NCI-H2081 treated with DMSO at 0.1 percent for 48 hours (cell line): ENCODE results near the gene RMND5B.
"Not testable (repeated sequence)": the region's sequence is repeated elsewhere in the genome, so short reads cannot be mapped to it uniquely, and the experiment has no call there.

Experiments
- DNase-seq: peaks from one replicate; lab custom pipeline; 2025; lab: John Stamatoyannopoulos, UW

Gene RMND5B

DNA sequence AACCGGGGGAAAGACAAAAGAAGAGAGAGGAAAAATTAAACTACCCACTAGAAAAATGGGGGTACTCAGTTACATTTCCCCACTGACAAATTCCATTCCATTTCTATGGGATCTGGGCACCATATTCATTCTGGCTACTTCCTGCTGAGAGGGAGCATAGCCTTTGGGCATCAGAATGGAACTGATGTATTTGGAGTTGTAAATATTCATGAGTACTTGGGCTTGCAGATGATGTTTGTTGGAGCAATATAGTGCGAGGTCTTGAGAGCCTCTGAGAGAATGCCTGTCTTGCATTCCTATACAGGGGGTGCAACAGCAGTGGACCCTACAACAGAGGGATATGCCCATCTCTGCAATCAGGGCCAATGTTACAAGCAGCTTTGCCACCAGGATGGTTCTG is 39.6 kb downstream of the RMND5B start:
- DNase-seq, result no peak

- DNase-seq, result no peak
Measured at GRCh38 chr5:178174456-178174855, 43.6 kb downstream of the RMND5B start.

GRCh38 chr5:178176791-178177190 is 46.0 kb downstream of the RMND5B start:
- no peak for DNase-seq

- DNase-seq, result no peak
Measured at GRCh38 chr5:178177569-178177968, 46.8 kb downstream of the RMND5B start.

GRCh38 chr5:178180141-178180863 is 49.5 kb downstream of the RMND5B start:
- no peak for DNase-seq

DNA sequence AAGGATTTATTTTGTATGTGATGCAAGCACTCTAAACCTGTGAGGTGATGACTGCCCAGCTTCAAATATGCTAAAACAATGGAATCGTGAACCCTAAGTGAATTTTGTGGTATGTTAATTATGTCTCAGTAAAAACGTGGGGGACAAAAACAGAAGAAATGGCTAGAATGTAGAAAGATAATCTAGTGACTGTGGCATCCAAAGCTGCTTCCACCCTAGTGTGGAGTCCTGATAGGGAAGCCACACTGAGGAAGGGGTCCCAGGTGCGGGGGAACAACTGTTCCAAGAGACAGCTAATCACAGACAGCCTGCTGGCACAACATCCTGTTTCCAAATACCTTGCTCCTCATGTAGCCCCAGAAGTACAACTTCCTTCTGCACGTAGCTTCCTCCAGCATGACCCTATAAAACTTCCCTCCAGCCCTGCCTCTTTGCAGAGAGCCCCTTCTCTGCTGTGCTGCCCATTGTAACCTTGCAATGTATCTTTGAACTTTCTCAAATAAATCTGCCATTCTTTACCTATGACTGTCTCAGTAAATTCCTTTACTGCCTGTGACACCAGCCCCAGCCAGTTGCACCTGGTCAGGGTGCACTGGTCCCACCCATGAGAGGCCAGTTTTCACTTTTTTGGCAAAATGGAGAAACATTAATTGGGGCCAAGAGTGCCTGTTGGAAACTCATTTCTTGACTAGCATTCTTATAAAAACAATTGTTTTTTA is 51.5 kb downstream of the RMND5B start:
- no peak for DNase-seq

GRCh38 chr5:178186427-178186826 is 55.6 kb downstream of the RMND5B start:
- no peak for DNase-seq

GRCh38 chr5:178187014-178187413 is 56.2 kb downstream of the RMND5B start, which contains the start of gene GMCL2:
TSS of gene GMCL2 (minus strand) at chr5:178187371. CDS start at chr5:178187299, 72 bp downstream.
- no peak for DNase-seq

DNA sequence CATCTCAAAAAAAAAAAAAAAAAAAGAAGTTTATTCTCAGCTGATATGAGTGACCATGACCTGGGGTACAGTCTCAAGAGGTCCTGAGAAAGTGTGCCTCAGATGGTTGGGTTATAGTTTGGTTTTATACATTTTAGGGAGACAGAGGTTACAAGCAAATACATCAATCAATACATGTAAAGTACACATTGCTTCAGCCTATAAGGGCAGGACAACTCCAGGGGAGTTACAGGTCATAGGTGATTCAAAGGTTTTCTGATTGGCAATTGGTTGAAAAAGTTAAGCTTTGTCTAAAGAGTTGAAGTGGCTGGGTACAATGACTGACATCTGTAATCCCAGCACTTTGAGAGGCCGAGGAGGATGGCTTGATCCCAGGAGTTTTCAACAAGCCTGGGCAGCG is 58.6 kb downstream of the RMND5B start:
- DNase-seq, result no peak

DNA sequence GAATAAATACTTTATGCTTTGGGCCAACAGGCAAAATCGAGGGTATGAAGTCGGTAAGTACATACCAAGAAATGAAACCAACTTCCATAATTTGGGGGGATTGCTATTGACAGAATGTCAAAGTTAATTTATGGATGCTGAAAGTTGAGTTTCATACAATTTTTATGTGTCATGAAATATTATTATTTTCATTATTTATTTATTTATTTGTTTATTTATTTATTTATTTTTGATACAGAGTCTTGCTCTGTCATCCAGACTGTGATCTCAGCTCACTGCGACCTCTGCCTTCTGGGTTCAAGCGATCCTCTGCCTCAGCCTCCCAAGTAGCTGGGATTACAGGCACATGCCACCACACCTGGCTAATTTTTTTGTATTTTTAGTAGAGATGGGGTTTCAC is 60.8 kb downstream of the RMND5B start:
- DNase-seq, result no peak

- DNase-seq, result no peak
Measured at GRCh38 chr5:178192244-178192643, 61.4 kb downstream of the RMND5B start.

- DNase-seq, result no peak
Measured at GRCh38 chr5:178192787-178193186, 62.0 kb downstream of the RMND5B start.

DNA sequence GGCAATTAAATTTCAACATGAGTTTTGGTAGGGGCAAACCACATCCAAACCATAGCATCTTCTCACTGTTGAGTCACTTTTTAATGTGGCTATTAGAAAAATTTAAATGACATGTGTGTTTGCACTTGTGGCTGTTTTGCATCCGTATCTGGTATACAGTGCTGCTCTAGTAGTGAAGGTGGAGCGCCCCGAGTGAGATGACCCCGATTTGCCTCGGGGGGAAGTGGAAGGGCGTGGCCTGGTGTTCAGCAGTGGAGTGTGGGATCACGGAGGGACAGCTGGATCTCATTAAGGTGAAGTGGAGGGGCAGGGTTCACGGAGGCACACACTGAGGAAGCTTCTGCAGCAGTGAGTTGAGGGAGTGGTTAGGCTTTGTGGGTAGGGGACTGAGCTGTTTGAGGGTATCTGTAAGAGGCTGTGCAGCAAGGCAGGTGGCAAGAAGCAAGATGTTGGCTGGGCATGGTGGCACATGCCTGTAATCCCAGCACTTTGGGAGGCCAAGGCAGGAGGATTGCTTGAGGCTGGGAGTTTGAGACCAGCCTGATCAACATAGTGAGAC is 62.5 kb downstream of the RMND5B start:
- no peak for DNase-seq

DNA sequence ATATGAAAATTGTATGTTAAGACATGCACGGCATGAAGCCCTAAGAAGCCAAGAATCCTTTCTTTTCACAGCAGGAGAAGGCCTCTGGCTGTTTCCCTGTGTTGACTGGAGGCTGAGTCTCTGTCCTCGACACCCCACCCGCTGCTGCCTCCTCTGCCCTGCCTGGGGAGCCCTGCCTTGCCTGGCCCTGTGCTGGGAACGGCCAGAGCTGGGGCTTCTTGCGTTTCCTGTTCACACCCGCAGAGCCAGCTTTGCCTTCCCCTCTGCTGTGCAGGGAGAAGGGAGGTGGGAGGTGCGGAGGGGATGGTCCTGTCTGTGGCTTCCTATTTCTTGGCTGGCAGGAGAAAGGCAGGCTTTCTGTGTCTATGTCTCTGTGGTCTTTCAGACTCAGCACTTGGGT is 63.2 kb downstream of the RMND5B start:
- no peak for DNase-seq

GRCh38 chr5:178196281-178196812 is 65.5 kb downstream of the RMND5B start:
- DNase-seq, result no peak

GRCh38 chr5:178196986-178197385 is 66.2 kb downstream of the RMND5B start:
- no peak for DNase-seq

GRCh38 chr5:178198151-178198550 is 67.3 kb downstream of the RMND5B start:
- DNase-seq, result not testable (repeated sequence)

DNA sequence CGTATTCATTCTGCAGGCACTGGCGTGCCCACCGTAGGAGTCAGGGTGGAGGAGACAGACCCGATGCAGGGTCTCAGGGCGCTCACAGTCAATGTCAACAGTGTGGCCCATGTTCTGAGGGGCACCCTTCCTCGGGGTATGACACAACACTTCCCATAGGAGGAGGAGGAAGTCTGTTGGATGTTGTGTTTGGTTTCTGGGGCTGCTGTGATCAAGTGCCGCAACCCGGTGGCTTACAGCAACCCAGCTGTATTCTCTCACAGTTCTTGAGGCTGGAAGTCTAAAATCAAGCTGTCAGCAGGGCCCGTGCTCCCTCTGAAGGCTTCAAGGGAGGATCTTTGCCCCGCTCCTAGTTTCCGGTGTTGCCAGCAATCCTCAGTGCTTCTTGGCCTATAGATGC is 67.9 kb downstream of the RMND5B start:
- no peak for DNase-seq

DNA sequence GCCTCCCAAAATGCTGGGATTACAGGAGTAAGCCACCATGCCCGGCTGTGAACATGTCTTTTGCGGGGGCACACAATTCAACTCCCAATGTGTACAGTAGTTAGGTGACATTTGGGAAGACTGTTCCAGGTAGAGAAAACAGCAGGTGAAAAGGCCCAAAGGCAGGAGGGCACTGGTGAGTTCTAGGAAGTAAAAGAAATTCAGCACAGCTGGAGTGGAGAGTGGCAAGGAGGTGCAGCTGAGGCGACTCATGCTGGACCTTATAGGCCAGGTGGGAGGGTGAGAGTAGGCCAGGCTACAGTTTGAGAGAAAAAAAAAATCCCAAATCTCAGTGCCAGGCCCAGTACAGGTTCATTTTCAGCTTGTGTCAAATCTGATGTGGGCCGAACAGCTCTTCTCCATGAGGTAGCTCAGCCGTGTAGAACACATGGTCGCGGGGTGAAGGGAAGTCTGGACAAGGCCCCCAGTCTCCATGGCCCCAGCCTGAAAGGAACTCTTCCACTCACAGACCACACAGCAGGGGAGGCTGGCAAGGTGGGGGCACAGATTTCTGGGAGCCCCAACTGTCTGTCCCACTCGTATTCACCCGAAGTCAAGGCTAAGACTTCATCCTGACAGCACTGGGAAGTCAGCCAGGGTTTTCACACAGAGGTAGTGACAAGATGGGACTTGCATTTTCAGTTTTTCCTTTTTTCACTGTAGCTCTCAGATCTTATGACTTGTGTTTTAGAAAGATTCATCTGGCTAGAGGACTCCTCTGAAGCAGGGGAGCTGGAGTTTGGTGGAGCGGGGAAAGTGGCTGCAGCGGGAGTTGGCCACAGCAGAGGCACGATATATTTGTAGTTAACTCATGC is 69.0 kb downstream of the RMND5B start:
- DNase-seq, result no peak
